Islet of Langerhans (tissue), 1 donor: ENCODE measurements around the gene CUX1.

Source experiments
- FAIRE-seq: peaks from one replicate; lab custom pipeline; 2011; peaks lifted over from hg19 to GRCh38; lab: Jason Lieb, UNC

CUX1 gene

DNA sequence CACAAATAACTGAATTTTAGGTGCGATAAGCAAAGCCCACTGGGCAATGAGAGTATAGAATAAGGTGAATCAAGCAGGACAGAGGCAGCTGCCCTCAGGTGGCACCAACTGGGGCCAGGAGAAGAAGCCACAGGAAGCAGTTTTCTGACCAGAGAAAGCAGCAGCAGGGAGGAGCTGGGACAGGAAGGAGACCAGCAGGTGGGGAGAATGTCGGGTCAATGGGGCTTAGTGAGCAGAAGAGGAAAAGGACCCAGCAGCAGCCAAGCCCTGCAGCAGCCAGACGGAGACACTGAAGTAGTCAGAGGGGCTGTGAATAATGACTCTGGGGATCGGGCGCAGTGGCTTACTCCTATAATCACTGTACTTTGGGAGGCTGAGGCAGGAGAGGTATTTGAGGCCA lies 259.7 kb downstream of the CUX1 start:
- FAIRE-seq: no peak

DNA sequence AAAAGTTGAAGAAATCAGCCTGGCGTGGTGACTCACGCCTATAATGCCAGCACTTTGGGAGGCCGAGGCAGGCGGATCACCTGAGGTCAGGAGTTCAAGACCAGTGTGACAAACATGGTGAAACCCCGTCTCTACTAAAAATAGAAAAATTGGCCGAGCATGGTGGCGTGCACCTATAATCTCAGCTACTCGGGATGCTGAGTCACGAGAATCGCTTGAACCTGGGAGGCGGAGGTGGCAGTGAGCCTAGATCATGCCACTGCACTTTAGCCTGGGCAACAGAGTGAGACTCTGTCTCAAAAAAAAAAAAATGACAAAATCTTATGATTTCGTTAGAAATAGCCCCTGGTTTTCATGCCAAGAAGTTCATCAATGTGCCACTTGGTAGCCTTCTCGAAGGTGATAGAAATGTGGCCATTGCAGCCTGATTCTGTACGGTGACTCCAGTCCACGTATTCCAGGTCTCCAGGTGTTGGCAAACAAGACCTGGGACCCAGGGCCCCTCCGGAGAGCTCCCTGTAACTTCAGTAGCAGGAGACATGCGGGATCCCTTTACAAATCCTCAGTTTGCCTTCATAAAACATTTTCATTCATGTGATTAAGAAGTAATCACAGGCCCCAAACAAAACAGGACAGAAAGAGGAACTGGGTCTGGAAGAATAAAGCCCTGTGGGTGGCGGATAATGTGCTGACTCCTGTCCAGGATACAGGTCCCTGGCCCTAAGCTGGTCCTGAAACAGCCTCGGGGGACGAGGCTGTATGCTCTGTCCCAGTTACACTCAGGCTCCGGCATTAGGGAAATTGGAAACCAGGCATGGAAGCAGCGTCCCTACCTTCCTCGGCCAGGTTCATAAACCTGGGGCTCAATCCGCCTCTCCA lies 262.0 kb downstream of the CUX1 start:
- no peak for FAIRE-seq

DNA sequence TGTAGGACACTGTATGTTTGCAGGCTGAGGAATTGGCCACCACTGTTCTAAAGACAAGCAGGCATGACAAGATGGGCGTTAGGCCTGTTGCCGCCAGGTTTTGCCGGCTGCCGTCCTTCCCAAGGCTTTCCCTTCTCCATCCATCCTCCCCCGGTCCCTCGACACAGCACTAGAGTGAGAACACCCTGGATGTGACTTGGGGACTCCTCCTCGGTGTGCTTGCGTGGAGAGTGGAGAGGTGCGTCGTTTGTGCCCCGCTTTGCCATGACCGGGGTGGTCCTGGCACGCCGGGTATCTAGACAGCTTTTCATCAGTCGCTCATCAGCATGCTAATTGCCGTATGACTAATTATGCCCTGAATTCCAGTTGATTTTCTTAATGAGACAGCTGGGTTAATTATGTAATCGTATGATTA lies 262.6 kb downstream of the CUX1 start:
- FAIRE-seq: no peak

DNA sequence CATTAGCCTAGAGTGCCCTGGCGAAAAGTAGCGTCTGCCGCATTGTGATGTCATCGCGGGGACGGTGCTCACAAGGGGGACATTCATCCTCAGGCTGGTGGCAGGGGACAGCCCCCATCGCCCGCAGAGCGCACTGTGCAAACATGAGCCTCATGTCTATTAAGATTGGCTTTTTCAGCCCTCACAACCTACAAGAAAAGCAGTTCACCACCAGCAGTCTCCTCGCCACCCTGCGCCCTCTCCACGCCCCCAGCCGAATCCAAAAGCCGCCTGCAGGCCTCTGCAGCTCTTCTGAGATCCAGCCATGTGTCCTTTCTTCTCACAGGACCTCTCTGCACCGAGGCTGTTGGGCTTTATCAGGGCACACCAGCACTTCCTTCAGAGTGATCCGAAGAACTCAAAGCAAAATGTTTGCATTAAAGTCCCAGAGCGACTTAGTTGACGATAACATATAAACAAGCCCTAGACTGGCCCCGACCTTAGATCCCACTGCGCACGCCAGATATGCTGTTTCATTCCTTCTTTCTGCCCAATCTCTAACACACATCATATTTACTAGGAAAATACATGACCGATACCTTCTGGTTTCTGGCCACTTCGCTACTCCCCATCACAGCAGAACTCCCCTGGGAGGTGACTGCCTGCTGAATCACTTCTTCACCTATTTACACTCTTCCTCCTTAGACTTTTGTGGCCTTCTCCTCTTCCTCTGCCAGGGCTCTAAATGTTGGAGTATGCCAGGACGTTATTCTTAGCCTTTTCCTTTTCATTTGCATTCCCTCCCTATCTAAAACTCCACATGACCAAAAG lies 263.2 kb downstream of the CUX1 start:
- no peak for FAIRE-seq

DNA sequence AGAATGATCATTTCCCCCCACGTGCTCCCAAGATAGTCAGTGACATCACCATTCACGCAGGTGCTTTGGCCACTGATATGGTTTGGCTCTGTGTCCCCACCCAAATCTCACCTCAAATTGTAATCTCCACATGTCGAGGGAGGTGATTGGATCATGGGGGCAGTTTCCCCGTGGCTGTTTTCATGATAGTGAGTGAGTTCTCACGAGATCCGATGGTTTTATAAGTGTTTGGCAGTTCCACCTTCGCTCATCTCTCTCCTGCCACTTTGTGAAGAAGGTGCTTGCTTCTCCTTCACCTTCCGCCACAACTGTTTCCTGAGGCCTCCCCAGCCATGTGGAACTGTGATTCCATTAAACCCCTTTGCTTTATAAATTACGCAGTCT lies 263.8 kb downstream of the CUX1 start:
- no peak for FAIRE-seq

DNA sequence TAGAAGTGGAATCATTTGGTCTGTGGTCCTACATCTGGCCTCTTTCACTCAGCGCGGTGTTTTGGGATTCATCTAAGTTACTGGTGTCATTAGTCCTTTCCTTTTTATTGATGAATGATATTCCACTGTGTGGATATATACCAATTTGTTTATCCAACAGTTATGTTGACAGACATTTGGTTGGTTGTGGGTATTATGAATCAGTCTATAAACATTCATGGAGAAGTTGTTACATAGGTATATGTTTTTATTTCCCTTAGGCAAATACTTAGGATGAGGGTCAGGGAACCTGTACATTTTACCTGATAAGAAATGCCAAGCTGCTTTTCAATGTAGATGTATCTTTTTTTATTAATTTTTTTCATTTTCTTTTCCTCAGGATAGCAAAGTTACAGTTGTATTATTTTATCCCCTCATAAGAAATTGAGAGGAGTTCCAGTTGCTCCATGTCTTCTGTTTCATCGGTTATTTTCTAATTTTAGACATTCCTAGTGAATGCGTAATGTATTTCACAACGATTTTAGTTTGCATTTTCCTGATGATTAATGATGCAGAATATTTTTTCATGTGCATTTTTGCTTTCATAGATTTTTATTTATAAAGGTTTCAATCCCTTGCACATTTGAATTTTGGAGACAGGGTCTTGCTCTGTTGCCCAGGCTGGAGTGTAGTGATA lies 265.4 kb downstream of the CUX1 start:
- FAIRE-seq: no peak

DNA sequence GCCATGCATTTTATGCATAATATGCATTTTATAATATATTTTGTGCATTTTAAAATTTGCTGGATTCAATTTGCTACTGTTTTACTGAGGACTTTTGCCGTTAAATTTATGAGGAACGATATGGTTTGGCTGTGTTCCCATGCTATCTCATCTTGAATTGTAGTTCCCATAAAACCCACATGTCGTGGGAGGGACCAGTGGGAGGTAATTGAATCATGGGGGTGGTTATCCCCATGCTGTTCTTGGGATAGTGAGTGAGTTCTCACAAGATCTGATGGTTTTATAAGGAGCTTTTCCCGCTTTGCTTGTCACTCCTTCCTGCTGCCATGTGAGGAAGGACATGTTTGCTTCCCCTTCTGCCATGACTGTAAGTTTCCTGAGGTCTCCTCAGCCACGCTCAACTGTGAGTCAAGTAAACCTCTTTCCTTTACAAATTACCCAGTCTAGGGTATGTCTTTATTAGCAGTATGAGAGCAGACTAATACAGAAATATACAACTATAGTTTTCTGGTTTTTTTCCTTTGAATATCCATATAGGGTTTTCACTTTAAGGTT lies 267.9 kb downstream of the CUX1 start:
- FAIRE-seq: no peak

DNA sequence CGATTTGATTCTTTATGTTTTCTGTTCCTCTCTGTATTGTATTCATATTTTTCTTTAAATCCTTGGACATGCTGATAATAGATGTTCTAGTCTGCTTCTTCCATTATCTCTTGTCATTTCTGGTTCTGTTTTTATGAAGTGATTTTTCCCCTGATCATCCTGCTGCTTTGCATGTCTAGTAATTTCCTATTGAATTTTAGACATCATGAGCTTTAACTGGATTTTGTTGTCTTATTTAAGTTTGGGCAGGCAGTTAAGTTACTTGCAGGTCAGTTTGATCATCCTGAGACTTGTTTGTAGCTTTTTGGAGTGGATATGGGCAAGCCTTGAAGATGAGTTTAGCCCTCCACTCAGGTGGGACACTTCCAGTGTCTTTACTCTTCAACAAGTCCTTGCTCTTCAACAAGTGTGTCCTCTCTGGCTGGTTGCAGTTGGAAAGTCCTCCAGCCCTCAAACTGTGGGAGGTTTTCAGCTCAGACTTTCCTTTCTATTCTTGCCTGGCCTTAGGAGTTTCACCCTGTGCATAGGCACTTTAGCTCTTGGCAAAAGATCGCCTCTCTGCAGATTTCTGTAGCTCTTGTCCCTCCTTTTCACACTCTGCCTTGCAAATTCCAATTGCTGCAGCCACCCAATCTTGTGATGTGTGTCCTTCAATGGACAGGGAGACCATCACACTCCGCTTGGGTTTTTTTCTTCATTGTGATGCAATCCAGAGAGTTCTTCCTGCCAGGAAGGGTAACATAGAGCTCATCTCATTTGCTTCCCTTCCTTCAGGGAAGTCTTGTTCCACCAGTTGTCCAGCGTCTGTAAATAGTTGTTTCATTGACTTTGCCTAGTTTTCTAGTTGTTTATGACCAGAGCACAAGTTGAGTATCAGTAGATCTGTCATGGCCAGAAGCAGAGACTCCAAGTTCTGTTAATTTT lies 272.0 kb downstream of the CUX1 start:
- no peak for FAIRE-seq

DNA sequence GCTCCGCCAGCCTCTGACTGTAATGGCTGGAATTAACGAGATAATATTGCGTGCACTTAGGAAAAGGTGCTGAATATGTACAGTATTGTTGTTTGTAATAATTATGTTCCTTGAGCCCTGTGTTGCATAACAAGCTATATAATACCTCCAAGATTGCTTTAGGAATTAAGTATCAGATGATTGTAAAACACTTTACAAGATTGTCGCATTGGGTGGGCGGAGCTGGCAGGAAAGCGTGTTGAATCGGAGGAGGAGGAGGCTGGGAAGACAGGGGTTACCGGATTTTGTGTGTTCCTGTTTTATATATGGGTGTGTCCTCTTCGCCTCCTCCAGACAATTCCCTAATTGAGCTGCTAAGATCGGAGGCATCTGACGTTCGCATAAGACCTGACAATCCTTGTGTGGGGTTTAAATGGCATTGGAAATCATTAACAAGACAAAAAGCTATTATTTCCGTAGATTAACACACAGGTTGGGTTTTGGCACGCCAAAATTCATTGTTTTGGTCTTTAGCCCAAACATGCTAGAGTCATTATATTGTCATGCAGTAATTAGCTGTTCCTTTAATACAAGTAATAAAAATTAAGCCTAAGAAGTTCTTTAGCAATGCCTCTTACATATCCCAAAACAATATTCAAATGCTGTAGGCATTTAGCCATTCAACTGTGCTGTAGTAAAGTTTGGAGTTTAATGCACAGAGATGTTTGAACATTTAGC lies 276.3 kb downstream of the CUX1 start:
- FAIRE-seq: no peak

DNA sequence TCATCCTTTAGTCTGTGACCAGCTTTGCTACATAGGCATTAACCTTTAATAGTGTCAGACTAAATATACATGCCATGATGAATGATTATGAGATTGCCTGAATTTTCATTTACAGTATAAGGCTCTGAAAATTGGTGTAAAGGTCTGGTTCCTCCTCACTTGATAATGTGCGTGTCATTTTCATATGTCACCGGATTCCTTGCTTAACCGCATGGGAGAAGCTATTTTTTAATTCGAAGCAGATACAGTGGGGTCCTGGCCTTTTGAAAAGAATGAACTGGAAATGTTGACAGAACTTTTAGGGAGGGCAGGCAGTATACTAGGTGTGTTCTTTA lies 276.9 kb downstream of the CUX1 start:
- no peak for FAIRE-seq

DNA sequence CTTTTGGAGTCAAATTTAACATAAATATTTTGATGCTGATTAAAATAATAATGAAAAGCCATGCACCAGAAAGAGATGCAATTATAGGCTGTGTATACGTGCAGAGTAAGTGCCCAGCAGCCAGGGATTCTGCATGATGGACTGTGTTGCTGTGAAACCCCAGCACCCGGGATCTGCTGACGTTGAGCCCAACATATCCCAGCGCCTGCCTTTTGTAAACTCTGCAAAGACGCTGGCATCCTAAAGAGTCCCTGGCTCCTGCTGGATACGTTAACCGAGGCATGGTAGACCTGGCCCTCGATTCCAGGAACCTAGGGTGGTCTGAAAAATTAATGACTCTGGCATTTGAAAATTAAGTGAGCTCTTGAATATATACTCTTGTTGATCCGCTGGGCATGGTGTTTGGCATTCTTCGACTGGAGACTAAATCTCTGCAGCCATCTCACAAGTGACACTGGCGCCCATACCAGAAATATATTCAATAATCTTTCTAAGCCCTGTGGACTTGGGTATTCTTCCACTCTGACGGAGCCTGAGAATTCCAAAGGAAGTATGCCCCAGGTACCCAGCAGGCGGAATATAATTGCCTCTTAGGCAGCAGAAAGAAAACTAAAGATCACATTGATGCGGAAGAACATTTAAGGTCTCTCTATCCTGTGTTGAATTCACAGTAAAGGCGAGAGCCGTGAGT lies 278.0 kb downstream of the CUX1 start:
- no peak for FAIRE-seq

DNA sequence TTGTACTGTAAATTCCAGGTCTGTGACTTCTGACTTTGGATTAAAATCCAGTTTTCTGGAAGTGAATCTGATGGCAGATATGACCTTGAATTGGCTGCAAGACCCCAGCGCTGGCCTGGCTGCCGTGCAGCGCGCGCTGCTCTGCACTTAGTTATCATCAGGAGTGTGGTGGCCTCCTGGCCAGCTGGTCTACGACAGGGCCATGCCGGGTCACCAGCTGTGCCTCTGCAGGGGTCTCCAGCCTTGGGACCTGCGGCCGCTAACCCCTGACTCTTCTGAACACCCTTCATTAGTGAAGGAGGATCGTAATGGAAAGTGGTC lies 278.5 kb downstream of the CUX1 start:
- no peak for FAIRE-seq

DNA sequence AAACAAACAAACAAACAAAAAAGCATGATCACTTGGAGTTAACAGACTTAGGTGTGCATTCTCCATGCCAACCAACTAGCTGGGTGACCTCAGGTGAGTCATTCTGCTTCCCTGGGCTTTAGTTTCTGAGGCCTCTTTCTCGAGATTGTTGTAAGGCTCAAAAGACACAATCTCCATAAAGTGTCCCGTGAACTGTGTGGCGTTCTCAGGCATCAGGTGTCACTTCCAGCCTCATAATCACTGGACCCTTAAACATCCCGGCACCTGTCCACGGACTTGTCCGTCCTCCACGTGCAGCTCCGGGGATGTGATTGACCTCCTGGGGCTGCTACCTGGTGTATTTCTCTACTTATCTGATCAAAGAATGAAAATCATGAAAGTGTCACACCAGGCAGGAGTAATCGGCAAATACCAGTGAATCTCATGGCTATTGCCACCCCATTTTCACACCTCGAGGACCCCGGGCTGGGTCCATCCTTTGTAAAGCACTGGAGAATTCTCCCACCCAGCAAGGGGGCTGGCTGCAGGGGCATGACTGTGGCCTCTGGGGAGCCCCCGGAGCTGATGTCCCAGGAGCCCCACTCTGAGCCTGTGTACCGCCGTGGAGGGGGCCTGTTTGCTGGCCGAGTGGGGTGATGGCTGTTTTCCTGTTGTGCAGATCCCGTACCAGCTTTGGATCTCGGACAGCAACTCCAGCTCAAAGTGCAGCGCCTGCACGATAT lies 279.4 kb downstream of the CUX1 start:
- FAIRE-seq: no peak

DNA sequence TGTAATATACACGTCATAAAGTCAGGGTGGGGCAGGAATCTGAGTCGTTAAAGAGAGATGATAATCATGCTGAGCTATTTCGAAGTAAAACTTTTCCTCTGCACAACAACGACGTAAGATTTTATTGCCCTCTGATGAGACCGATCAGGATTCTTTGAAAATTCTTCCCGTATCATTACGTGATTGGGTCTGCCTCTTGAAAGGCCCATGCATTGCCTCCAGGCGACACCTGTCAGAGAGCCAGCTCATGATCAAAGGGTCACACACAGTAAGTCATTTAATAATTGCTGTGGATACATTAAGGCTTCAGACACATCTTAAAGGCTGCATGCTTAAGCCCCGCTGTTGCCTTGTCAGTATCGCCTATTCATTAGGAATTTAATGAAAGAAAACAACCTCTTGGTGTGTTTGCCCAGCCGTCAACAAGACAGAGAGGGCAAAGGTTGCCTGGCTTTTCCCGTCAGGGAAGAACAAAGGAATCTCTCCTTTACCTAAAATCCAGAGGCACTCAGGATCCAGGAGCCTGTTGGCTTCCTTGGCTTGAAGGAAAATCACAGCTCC lies 280.3 kb downstream of the CUX1 start:
- FAIRE-seq: no peak

DNA sequence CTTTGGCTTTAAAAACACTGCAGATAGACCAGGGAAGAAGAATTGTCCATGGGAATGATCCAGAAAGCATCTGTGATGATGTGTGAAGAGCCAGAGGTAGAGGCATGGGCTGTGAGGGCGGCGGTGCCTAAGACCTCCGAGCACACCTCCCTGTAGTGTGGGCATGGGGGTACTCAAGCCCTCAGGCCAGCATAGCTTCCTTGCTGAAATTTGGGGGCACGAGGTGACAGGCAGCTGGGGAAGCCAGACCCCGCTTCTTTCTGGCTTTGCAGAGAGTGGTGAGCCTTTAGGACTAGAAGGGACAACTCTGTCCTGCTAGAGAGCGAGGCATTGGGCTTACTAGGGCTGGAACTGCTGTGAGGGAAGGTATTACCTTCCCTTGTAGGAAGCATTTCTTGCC lies 281.6 kb downstream of the CUX1 start:
- FAIRE-seq: no peak

DNA sequence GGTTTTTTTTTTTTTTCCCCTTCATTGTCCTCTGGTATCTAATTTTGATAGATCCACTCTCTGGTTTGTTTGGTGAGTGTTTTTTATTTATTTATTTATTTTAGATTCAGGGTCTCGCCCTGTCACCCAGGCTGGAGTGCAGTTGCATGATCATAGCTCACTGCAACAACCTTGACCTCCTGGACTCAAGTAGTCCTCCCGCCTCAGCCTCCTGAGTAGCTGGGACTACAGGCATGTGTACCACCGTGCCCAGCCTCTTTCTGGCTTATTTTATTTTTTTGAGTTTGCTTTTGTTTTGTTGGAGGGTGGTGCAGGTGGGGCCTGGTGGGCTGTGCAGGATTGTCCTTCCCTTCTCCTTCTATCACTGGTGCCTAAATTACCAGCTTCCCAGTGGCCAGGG lies 282.0 kb downstream of the CUX1 start:
- FAIRE-seq: no peak

DNA sequence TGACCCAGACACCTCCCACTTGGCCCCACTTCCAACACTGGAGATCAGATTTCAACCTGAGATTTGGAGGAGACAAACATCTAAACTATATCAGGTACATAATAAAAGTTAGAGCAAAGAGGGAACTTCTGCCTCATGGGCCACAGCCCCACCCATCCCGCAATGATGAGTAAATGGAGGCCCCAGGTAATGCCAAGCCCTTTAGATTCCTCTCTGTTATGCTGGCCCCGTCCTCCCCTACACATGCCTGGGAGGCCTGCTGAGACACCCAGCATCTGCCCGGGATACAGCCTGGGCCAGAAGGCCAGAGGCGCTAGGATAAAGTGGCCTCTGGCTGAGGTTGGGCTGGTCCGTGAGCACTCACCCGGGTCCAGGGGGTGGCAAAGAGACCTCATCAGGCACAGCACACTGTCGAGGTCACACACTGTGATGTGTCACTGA lies 283.7 kb downstream of the CUX1 start:
- FAIRE-seq: no peak

DNA sequence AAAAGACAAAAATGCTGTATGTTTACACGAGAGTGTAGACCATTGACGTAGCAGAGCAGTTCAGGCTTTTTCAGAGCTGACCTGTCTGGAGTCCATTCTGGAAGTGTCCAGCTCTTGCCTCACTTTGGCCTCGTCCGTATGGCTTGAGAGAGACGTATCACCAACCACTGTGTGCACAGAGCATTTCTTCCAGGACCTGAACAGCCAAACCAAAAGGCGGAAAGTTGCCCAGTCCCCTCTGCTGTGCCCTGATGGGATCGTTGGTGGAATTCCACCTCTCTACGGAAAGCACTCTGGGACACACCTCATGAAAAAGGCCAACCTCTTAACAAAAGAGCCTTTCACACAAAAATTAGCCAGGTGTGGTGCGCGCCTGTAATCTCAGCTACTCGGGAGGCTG lies 284.5 kb downstream of the CUX1 start:
- FAIRE-seq: no peak

DNA sequence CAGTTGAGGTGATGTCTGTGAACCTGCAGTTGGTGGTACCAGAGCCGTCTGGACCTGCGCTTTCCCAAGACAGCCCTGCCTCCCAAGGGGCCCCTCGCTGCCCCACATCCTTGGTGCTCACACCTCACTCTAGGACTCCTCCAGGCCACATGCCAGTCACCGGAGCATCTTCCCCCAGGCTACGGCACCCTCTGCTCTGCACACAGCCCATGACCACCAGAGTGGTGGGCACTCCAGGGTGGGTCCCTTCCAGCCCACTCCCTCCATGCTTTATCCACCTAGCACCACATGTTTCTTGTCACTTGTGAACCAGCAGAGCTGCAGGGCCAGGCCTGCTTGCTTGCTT lies 285.6 kb downstream of the CUX1 start:
- FAIRE-seq: no peak

DNA sequence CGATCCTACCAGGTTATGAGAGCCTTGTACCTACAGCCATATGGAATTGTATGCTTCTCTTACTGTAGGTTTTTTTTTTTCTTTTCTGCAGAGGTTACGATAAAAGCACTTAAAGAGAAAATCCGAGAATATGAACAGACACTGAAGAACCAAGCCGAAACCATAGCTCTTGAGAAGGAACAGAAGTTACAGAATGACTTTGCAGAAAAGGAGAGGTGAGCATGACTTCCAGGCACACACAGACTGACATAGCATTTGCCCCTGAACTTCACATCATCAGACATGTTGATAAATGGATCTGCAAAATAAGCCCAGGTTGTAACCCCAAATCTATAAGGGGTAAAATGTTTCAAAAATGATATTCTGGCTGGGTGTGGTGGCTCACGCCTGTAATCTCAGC lies 286.8 kb downstream of the CUX1 start:
- FAIRE-seq: no peak
